WTC11 (cell line): Measurements from ENCODE around the gene SMYD5. TPM values are rescaled to one million over a fixed set of nuclear protein-coding genes. Genes with fewer than 3 reads are reported as not detected.

Experiments
- ATAC-seq: fragments of 200-7000 bp; cut with Tn5 transposase; 2 replicates; pipeline ENCODE4 v1.10.0; 2021; ENCODE audit warnings: mild to moderate bottlenecking, moderate library complexity
- CTCF ChIA-PET: fragments of 300-600 bp; sonication (Branson Sonifier 250); formaldehyde crosslinking; loops from one replicate; lab custom pipeline; 2021; ENCODE audit warnings: antibody characterized with exemption; lab: Charles Lee
- POLR2A ChIA-PET: fragments of 350-600 bp; sonication (Branson Sonifier 250); formaldehyde crosslinking; loops from one replicate; lab custom pipeline; 2021; ENCODE audit warnings: antibody characterized with exemption; lab: Charles Lee
- DNase-seq: peaks from one replicate; pipeline ENCODE4 v3.0.0; 2021; ENCODE audit warnings: low spot score
- H3K27ac Mint-ChIP-seq: 2 replicates; pipeline ENCODE4 v1.8.0; 2021; ENCODE audit warnings: mixed read lengths
- H3K27me3 Mint-ChIP-seq: 2 replicates; pipeline ENCODE4 v1.8.0; 2021; ENCODE audit warnings: low read depth, mild to moderate bottlenecking, moderate library complexity, mixed read lengths
- H3K36me3 Mint-ChIP-seq: 2 replicates; pipeline ENCODE4 v1.8.0; 2021; ENCODE audit warnings: mixed read lengths
- H3K4me1 Mint-ChIP-seq: 2 replicates; pipeline ENCODE4 v1.8.0; 2022; ENCODE audit warnings: mixed read lengths
- H3K4me3 Mint-ChIP-seq: 2 replicates; pipeline ENCODE4 v1.8.0; 2021; ENCODE audit warnings: mild to moderate bottlenecking, moderate library complexity, mixed read lengths
- H3K9me3 Mint-ChIP-seq: 2 replicates; pipeline ENCODE4 v1.8.0; 2021; ENCODE audit warnings: mixed read lengths
- ERG ChIP-seq: fragments of 250-450 bp; sonication (Bioruptor Pico); IDR thresholded peaks from 2 replicates; pipeline ENCODE4 v1.8.0; 2021; ENCODE audit warnings: mild to moderate bottlenecking
- GABPB1 ChIP-seq: sonication (generic); formaldehyde crosslinking; IDR thresholded peaks from 2 replicates; pipeline ENCODE4 v1.8.1; 2023; ENCODE audit warnings: mild to moderate bottlenecking, missing genetic modification reagents
- HMGA2 ChIP-seq: fragments of 250-450 bp; sonication (Bioruptor Pico); IDR thresholded peaks from 2 replicates; pipeline ENCODE4 v1.4.0; 2021; ENCODE audit warnings: mild to moderate bottlenecking, moderate library complexity
- IRF2 ChIP-seq: sonication (generic); formaldehyde crosslinking; IDR thresholded peaks from 2 replicates; pipeline ENCODE4 v1.8.0; 2022; ENCODE audit warnings: low read depth, missing genetic modification reagents, borderline replicate concordance
- JUN ChIP-seq: sonication (generic); formaldehyde crosslinking; IDR thresholded peaks from 2 replicates; pipeline ENCODE4 v1.8.0; 2023; ENCODE audit warnings: mild to moderate bottlenecking, missing genetic modification reagents
- KAT7 ChIP-seq: sonication (generic); formaldehyde crosslinking; IDR thresholded peaks from 2 replicates; pipeline ENCODE4 v1.8.1; 2023; ENCODE audit warnings: missing genetic modification reagents, mild to moderate bottlenecking, borderline replicate concordance
- MAX ChIP-seq: sonication (generic); formaldehyde crosslinking; IDR thresholded peaks from 2 replicates; pipeline ENCODE4 v1.8.0; 2022; ENCODE audit warnings: mild to moderate bottlenecking, missing genetic modification reagents
- USF1 ChIP-seq: sonication (generic); formaldehyde crosslinking; IDR thresholded peaks from 2 replicates; pipeline ENCODE4 v1.8.0; 2022; ENCODE audit warnings: mild to moderate bottlenecking, missing genetic modification reagents
- USF2 ChIP-seq: sonication (generic); formaldehyde crosslinking; IDR thresholded peaks from 2 replicates; pipeline ENCODE4 v1.8.1; 2023; ENCODE audit warnings: mild to moderate bottlenecking, missing genetic modification reagents, moderate library complexity
- ZBTB21 ChIP-seq: sonication (generic); formaldehyde crosslinking; IDR thresholded peaks from 2 replicates; pipeline ENCODE4 v1.8.1; 2023; ENCODE audit warnings: mild to moderate bottlenecking, missing genetic modification reagents, borderline replicate concordance
- ZMAT4 ChIP-seq: fragments of 250-450 bp; sonication (Bioruptor Pico); IDR thresholded peaks from 2 replicates; pipeline ENCODE4 v1.9.0; 2021; ENCODE audit warnings: mild to moderate bottlenecking
- ZNF219 ChIP-seq: sonication (generic); formaldehyde crosslinking; IDR thresholded peaks from 2 replicates; pipeline ENCODE4 v1.8.0; 2023; ENCODE audit warnings: missing genetic modification reagents, mild to moderate bottlenecking, borderline replicate concordance
- ZNF416 ChIP-seq: fragments of 250-450 bp; sonication (Bioruptor Pico); IDR thresholded peaks from 2 replicates; pipeline ENCODE4 v1.9.0; 2021; ENCODE audit warnings: mild to moderate bottlenecking, inconsistent platforms
- total RNA-seq: library from RNA; stranded (reverse); gene quantifications from 3 replicates; pipeline ENCODE4 v1.2.3, GENCODE V29; 2021

SMYD5 gene
- total RNA-seq, 1 experiment from 2014 or later, result 46.7 TPM

GRCh38 chr2:73258913-73259215 is 44.8 kb downstream of the SMYD5 start:
- Mint-ChIP-seq H3K4me1 (peaks cover 11% of the 10 kb centered on the region), H3K36me3 (peaks cover 9% of the 10 kb centered on the region), H3K27ac (no peak overlapping the region), H3K27me3 (no peaks in the 10 kb centered on the region; the same call in 1 of the 2 replicates), H3K9me3 (no peaks in the 10 kb centered on the region), H3K4me3 (no peak overlapping the region)
- DNase-seq (no peak), ATAC-seq (no peak)
- POLR2A ChIA-PET, result no interaction called here
- CTCF ChIA-PET, result no interaction called here
- TF ChIP-seq ZBTB21 (CRISPR knock-in tag), result no peak

- ATAC-seq, result no peak
- Mint-ChIP-seq H3K36me3 (peaks cover 9% of the 10 kb centered on the region), H3K27ac (no peak overlapping the region), H3K9me3 (no peaks in the 10 kb centered on the region), H3K4me1 (peaks cover 11% of the 10 kb centered on the region), H3K27me3 (no peaks in the 10 kb centered on the region; the same call in 1 of the 2 replicates), H3K4me3 (no peak overlapping the region)
- DNase-seq, result no peak
- CTCF ChIA-PET, result interaction anchor here (1.5 kb wide), 3 partner anchors 10 to 30 kb away, joined by 5 to 9 read pairs (median 7); no protein-coding TSS in a partner anchor
- TF ChIP-seq HMGA2 (no peak), JUN (CRISPR knock-in tag) (no peak), ZNF219 (CRISPR knock-in tag) (no peak), IRF2 (CRISPR knock-in tag) (no peak), ZNF416 (CRISPR knock-in tag) (no peak)
- POLR2A ChIA-PET, result no interaction called here
Observed at GRCh38 chr2:73259276-73259675, 45.2 kb downstream of the SMYD5 start.

- H3K4me3 Mint-ChIP-seq, result no peak overlapping the region
- TF ChIP-seq KAT7 (CRISPR knock-in tag) (no peak), ERG (no peak)
- TF ChIP-seq, all 79 proteins: peak for 0
- H3K27ac Mint-ChIP-seq, result no peak overlapping the region
- no peaks in the 10 kb centered on the region for H3K9me3 Mint-ChIP-seq
- H3K4me1 Mint-ChIP-seq, result peaks cover 11% of the 10 kb centered on the region
- no peak for DNase-seq
- ChIA-PET POLR2A (no interaction called here), CTCF (interaction anchor here (1.0 to 1.5 kb wide), 6 partner anchors 9 to 100 kb away, joined by 5 to 9 read pairs (median 6); no protein-coding TSS in a partner anchor)
- ATAC-seq, result no peak
- H3K36me3 Mint-ChIP-seq, result peaks cover 9% of the 10 kb centered on the region
- H3K27me3 Mint-ChIP-seq, result no peaks in the 10 kb centered on the region; the same call in 1 of the 2 replicates
Observed at GRCh38 chr2:73259704-73260337, 45.8 kb downstream of the SMYD5 start.

- H3K27me3 Mint-ChIP-seq, result no peaks in the 10 kb centered on the region; the same call in 1 of the 2 replicates
- TF ChIP-seq USF1 (CRISPR knock-in tag), result peak; percentile 70
- TF ChIP-seq USF2 (CRISPR knock-in tag), result peak; percentile 72
- 0 out of 2 replicates have a peak, but pooled peaks have one; percentile 11 for TF ChIP-seq GABPB1 (CRISPR knock-in tag)
- TF ChIP-seq MAX (CRISPR knock-in tag), result peak; percentile 68; the same call in 1 of the 2 replicates
- TF ChIP-seq ZMAT4 (CRISPR knock-in tag), result no peak
- peaks cover 9% of the 10 kb centered on the region for H3K36me3 Mint-ChIP-seq
- H3K27ac Mint-ChIP-seq, result no peak overlapping the region
- ATAC-seq, result peak; percentile 75
- no peak overlapping the region for H3K4me3 Mint-ChIP-seq
- CTCF ChIA-PET, result interaction anchor here (0.6 to 1.5 kb wide), 10 partner anchors 8 to 100 kb away, joined by 3 to 9 read pairs (median 5); partner anchors contain the start of gene PRADC1
- H3K9me3 Mint-ChIP-seq, result no peaks in the 10 kb centered on the region
- peaks cover 5% of the 10 kb centered on the region for H3K4me1 Mint-ChIP-seq
- DNase-seq, result peak; percentile 76
- POLR2A ChIA-PET, result no interaction called here
Observed at GRCh38 chr2:73260338-73260984, 46.4 kb downstream of the SMYD5 start.
